ENCODE measurements around the gene DOK6.

DOK6 gene

DNA sequence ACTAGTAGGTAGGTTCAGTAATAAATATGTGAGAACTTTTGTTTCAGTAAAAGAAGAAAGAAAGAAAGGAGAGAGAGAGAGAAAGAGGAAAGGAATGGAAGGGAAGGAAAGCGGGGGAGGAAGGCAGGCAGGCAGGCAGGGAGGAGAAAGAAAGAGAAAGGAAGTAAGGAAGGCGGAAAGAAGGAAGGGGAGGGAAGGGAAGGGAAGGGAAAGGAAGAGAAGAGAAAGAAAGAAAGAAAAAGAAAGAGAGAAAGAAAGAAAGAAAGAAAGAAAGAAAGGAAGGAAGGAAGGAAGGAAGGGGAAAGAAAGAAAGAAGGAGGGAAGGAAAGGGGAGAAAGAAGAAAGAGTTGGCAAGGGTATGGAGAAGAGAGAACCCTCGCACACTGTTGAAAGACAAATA lies 479.4 kb downstream of the DOK6 start:
- no peak for DNase-seq

DNA sequence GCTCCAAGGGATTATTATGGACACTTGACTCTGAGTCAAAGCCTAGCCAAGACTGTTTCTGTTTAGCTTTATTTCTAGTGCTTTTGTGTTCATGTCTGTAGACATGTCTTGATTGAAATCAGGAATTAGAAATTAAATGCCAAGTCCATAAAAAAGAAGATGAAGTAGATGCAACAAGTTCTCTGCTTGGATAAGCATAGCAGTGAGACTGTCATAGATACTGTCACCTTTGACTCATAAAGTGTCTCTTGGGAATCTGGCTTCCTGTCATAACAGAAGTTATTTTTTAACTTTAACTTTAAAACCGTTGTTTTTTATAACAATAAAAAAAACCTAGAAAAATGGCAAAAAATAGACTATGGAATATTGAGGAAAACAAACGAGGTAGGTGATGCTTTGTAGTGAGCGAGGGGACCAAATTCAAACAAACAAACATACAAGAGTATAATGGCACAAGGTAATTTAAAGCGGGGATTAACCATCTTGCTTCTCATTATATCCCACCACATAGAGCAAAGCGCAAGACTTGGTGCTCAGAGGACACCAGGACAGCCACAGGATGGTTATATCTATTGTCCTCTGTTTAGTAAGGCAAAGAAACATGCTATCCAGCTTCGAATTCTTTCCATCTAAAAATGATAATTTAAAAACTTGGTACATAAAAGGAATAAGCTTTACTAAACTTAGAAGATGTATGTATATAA lies 482.4 kb downstream of the DOK6 start:
- DNase-seq, result no peak

DNA sequence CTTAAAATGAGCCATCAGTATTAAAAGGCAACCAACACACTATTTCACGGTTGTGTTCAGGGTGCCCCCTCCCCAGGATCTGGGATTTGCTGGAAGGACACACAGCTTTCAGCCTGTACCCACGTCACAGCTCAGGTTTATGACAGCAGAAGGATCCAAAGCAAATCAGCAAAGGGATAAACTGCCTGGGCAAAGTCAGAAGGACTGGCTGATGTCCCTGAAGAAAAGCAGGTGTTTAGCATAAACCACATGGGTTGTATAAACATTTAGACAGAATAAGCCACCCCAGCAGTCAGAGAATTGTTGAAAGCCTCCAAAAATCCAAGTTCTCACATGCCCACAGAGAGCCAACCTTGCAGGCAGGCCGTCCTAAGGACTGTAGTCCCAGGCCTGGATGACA lies 483.1 kb downstream of the DOK6 start:
- DNase-seq, result no peak

DNA sequence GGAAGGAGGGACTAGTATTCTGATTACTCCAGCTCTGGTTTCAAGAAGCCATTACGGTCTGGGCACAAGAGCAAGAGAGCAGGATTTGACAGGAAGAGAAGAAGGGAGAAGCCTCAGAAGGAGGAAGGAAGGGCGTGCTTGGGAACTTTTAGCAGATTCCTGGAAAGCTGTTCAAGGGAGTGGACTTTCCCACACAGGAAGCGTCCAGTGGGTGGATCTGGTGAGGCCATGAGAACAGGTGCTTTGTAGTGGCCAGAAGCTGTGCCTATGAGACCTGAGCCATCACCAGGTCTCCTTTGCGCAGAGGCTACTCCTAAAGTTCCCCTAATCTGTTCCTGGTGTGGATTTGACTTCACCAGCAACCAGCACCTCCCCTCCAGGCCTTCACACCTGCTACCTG lies 484.7 kb downstream of the DOK6 start:
- DNase-seq, result no peak

DNA sequence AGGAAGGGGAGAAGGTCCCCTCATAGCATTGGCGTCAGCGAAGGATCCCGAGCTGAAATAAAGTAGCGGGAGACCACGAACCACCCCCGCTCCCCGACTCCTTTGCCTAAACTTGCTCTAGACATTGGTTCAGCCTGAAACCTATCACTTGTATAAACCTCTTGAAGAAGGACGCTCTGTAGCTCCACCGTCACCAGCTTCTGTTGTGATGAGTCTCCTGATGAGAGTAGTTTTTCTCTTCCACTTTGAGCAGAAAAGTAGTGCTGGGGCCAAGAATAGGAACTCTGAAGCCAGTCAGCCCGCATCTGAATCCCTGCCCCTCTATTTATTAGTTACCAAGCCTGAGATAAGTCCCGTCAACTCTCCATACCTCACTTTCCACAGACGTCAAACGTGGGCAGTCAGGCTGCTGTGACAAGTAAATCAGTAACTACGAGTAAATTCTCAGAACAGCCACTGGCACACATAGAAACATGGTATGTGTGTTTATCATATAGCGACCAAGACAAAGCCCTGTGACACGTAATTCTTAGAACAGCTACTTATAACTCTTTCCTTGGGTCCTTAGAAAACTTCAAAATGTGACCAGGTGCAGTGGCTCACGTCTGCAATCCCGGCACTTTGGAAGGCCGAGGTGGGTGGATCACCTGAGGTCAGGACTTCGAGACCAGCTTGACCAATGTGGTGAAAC lies 485.3 kb downstream of the DOK6 start:
- DNase-seq, result peak; percentile 50

DNA sequence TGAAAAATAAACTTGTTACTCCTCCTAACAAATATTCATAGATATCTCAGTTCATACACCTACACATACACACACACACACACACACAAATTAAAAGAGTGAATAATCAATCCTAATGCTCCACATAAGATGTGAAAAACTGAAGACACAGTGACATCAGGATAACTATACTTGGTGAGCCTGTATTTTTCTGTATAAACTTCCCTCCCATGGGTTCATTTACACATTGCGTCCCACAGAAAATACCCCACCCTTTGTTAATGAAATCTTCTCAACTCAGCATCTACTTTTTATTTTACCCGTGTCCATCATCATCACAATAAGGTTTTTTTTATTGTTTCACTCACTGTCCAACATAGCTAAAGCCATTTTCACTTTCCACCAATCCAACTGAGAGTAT lies 486.6 kb downstream of the DOK6 start:
- no peak for DNase-seq

DNA sequence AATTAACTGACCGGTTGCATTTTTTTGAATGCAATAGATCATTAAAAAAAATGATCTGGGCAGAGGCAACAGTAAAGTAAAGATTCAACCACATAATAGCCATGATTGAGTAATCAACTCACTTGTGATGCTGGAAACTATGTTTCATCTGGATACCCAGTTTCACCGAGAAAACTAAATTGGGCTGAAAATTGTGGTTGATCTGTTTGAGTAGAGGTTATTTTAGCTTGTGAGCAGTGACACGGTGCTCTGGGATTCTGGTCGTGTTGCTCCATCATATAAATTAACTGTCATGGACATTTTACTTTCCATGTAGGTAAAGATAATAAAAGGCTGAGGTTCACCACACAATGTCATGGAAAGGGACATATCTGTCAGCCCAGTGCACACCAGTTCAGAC lies 488.3 kb downstream of the DOK6 start:
- no peak for DNase-seq

DNA sequence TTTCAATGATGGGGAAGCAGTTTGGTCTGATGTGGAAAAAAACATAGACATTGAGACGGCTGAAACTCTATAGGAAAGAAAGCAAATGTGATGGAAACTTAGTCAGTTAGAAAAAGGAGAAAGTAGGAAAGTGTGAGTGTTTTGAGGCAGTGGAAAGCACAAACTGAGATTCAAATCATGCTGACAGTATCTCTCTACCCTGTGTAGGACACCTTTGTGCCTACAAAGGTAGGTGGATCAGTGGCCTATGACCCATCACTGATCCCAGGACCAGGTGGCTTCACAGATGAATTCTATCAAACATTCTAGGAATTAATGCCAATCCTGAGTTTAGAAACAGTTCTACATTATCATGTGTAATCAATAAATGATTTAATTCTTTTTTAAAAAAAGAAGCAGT lies 489.9 kb downstream of the DOK6 start:
- DNase-seq, result no peak

DNA sequence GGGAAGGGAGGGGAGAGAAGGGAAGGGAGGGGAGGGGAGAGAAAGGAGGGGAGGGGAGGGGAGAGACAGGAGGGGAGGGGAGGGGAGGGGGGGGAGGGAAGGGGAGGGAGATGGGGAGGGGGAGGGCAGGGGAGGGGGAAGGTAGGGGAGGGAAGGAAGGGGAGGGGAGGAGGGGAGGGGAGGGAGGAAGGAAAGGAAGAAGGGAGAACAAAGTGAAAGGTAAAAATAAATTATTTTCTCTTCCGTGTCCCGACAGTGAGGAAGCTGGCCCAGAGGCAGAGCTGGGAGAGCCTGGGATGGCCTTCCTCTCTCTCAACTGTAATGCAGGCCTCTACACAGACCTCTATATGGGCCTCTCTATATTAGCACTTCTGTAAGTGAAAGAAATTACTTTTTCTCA lies 493.8 kb downstream of the DOK6 start:
- DNase-seq, result no peak

DNA sequence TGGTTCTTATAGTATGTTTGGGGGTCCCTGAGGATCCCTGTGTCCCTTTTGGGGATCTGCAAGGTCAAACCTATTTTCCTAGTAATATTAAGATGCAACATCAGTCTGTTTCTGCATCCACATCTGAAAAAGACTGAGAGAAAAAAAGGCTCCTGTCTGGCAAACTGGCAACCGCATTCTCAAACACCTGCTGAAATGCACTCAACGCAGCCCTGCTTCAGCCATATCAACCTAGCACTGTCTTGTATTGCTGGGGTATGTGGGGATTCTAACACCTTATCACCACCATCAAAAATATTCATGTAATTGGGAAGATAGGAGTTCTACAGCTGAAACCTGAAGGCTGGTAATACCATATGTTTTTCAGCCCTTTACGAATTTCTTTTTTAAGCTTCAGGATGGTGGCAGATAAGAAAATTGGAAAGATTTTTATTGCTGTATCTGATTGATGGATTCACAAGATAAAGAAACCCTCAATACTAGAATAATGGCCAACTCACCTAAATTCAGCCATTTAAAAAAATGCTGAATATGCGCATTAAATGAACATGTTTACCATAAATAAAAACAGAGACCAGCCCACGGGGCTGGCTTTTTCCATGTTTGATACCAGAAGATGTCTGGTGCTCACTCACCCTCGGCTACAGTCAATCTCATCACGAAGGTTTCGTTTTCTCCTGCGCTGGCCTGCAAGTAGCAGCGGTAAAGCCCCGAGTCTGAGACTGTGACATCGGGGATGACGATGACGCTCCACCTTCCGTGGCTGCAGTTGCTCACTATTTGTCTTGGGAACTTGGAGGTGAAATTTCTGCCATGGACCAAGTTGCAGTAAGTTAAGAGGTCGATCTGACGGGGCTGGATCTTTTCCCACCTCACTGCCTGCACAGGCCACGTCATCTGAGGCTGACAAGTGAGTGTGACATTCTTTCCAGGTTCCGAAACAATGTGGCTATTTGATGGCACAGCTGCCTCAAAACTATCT lies 494.7 kb downstream of the DOK6 start:
- DNase-seq, result peak; percentile 66

DNA sequence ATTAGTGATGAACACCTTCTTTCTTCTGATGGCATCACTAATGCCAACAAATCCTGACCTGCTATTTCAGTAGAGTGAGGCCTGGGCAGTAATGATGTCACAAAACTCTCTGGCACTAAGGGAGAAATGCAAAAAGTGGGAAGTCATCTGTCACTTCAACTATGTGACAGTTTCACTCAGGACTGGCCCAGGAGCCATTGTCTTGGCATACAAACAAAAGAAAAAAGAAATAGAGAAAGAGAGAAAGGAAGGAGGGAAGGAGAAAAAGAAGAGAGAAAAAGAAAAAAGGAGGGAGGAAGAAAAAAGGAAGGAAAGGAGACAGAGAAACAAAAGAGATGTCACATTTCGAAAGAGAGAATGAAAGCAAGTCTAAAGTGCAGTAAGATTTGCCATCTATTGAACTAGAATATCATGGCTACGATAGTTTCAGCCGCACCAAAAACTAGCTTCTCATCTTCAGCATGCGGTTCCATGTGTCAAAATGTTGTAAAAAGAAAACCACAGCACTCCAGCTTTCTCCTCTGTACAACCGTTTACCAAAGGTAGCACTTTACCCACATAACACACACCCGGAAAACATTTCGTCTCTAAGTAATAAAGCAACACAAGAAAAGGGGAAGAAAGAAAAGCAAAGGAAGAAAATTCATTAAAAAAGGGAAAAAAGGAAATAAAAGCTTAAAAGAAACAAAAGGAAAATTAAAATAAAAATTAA lies 496.9 kb downstream of the DOK6 start:
- peak; percentile 59 for DNase-seq

DNA sequence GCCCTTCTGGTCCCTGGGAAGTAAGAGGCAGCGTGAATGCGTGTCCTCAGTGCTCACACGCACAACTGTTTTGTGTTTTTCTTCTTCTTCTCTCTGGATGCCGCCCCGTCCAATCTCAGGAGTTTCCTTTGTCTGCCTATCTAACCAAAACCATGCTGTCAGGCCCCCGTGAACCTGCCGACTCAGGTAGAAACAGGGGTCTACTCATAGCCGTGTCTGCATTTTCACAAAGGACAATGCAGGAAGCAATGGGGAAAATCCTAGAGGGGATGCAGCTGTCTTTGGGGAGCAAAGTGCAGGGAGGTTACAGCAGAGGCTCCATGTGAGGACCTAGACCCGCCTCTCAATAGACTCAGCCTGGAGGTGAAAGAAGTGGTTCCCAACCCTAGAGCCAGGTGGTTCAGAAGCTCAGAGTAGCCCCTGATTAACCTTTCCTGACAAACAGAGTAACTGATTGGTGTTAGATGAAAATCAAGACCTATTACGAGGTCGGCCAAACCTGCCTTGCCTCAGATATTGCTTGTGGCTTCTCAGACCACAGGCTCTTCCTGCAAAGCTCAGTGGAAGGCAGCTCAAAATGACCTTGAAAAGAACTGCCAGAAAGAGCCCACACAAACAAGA lies 497.7 kb downstream of the DOK6 start:
- DNase-seq, result peak; percentile 36
